WTC11 (cell line): Measurements from ENCODE around the gene LRRC4B. TPM values are rescaled to one million over a fixed set of nuclear protein-coding genes. Genes with fewer than 3 reads are reported as not detected.

Experiments used
- ATAC-seq: fragments of 200-7000 bp; cut with Tn5 transposase; 2 replicates; pipeline ENCODE4 v1.10.0; 2021; ENCODE audit warnings: mild to moderate bottlenecking, moderate library complexity
- CTCF ChIA-PET: fragments of 300-600 bp; sonication (Branson Sonifier 250); formaldehyde crosslinking; loops from one replicate; lab custom pipeline; 2021; ENCODE audit warnings: antibody characterized with exemption; lab: Charles Lee
- POLR2A ChIA-PET: fragments of 350-600 bp; sonication (Branson Sonifier 250); formaldehyde crosslinking; loops from one replicate; lab custom pipeline; 2021; ENCODE audit warnings: antibody characterized with exemption; lab: Charles Lee
- DNase-seq: peaks from one replicate; pipeline ENCODE4 v3.0.0; 2021; ENCODE audit warnings: low spot score
- H3K27ac Mint-ChIP-seq: 2 replicates; pipeline ENCODE4 v1.8.0; 2021; ENCODE audit warnings: mixed read lengths
- H3K27me3 Mint-ChIP-seq: 2 replicates; pipeline ENCODE4 v1.8.0; 2021; ENCODE audit warnings: low read depth, mild to moderate bottlenecking, moderate library complexity, mixed read lengths
- H3K36me3 Mint-ChIP-seq: 2 replicates; pipeline ENCODE4 v1.8.0; 2021; ENCODE audit warnings: mixed read lengths
- H3K4me1 Mint-ChIP-seq: 2 replicates; pipeline ENCODE4 v1.8.0; 2022; ENCODE audit warnings: mixed read lengths
- H3K4me3 Mint-ChIP-seq: 2 replicates; pipeline ENCODE4 v1.8.0; 2021; ENCODE audit warnings: mild to moderate bottlenecking, moderate library complexity, mixed read lengths
- H3K9me3 Mint-ChIP-seq: 2 replicates; pipeline ENCODE4 v1.8.0; 2021; ENCODE audit warnings: mixed read lengths
- ATF1 ChIP-seq: sonication (generic); formaldehyde crosslinking; IDR thresholded peaks from 2 replicates; pipeline ENCODE4 v1.8.1; 2023; ENCODE audit warnings: mild to moderate bottlenecking, moderate library complexity, missing genetic modification reagents
- CREM ChIP-seq: sonication (generic); formaldehyde crosslinking; IDR thresholded peaks from 2 replicates; pipeline ENCODE4 v1.8.1; 2022; ENCODE audit warnings: mild to moderate bottlenecking, missing genetic modification reagents, moderate library complexity
- ELF4 ChIP-seq: sonication (generic); formaldehyde crosslinking; IDR thresholded peaks from 2 replicates; pipeline ENCODE4 v1.8.1; 2022; ENCODE audit warnings: low read depth, mild to moderate bottlenecking, moderate library complexity, missing genetic modification reagents
- GTF2I ChIP-seq: fragments of 250-450 bp; sonication (Bioruptor Pico); conservative IDR thresholded peaks from 2 replicates; pipeline ENCODE4 v1.4.0; 2021; ENCODE audit warnings: mild to moderate bottlenecking
- HMGA2 ChIP-seq: fragments of 250-450 bp; sonication (Bioruptor Pico); IDR thresholded peaks from 2 replicates; pipeline ENCODE4 v1.4.0; 2021; ENCODE audit warnings: mild to moderate bottlenecking, moderate library complexity
- IRF2 ChIP-seq: sonication (generic); formaldehyde crosslinking; IDR thresholded peaks from 2 replicates; pipeline ENCODE4 v1.8.0; 2022; ENCODE audit warnings: low read depth, missing genetic modification reagents, borderline replicate concordance
- JUN ChIP-seq: sonication (generic); formaldehyde crosslinking; IDR thresholded peaks from 2 replicates; pipeline ENCODE4 v1.8.0; 2023; ENCODE audit warnings: mild to moderate bottlenecking, missing genetic modification reagents
- MXD4 ChIP-seq: fragments of 250-450 bp; sonication (Bioruptor Pico); IDR thresholded peaks from 2 replicates; pipeline ENCODE4 v1.8.0; 2021; ENCODE audit warnings: mild to moderate bottlenecking, moderate library complexity, borderline replicate concordance
- SOX15 ChIP-seq: fragments of 250-450 bp; sonication (Bioruptor Pico); IDR thresholded peaks from 2 replicates; pipeline ENCODE4 v1.9.0; 2021; ENCODE audit warnings: mild to moderate bottlenecking
- TP53 ChIP-seq: sonication (generic); formaldehyde crosslinking; IDR thresholded peaks from 2 replicates; pipeline ENCODE4 v1.8.1; 2023; ENCODE audit warnings: mild to moderate bottlenecking, missing genetic modification reagents
- ZNF121 ChIP-seq: sonication (generic); formaldehyde crosslinking; IDR thresholded peaks from 2 replicates; pipeline ENCODE4 v1.8.0; 2023; ENCODE audit warnings: missing genetic modification reagents
- ZNF219 ChIP-seq: sonication (generic); formaldehyde crosslinking; IDR thresholded peaks from 2 replicates; pipeline ENCODE4 v1.8.0; 2023; ENCODE audit warnings: missing genetic modification reagents, mild to moderate bottlenecking, borderline replicate concordance
- ZNF671 ChIP-seq: fragments of 250-450 bp; sonication (Bioruptor Pico); IDR thresholded peaks from 2 replicates; pipeline ENCODE4 v1.8.0; 2021; ENCODE audit warnings: mild to moderate bottlenecking
- total RNA-seq: library from RNA; stranded (reverse); gene quantifications from 3 replicates; pipeline ENCODE4 v1.2.3, GENCODE V29; 2021
- TF ChIP-seq, protein P1 (sequence below): sonication (generic); formaldehyde crosslinking; IDR thresholded peaks from 2 replicates; pipeline ENCODE4 v1.8.1; 2022; ENCODE audit warnings: mild to moderate bottlenecking, moderate library complexity, missing genetic modification reagents
- TF ChIP-seq, protein P2 (sequence below): sonication (generic); formaldehyde crosslinking; conservative IDR thresholded peaks from 2 replicates; pipeline ENCODE4 v1.8.1; 2023; ENCODE audit warnings: mild to moderate bottlenecking, low read depth, missing genetic modification reagents, moderate library complexity
- TF ChIP-seq, protein P3 (sequence below): sonication (generic); formaldehyde crosslinking; IDR thresholded peaks from 2 replicates; pipeline ENCODE4 v1.8.0; 2023; ENCODE audit warnings: mild to moderate bottlenecking, missing genetic modification reagents
- TF ChIP-seq, protein P4 (sequence below): sonication (generic); formaldehyde crosslinking; IDR thresholded peaks from 2 replicates; pipeline ENCODE4 v1.8.1; 2023; ENCODE audit warnings: mild to moderate bottlenecking, missing genetic modification reagents, borderline replicate concordance

The LRRC4B gene
- total RNA-seq, 1 experiment from 2014 or later = 10.0 TPM

DNA sequence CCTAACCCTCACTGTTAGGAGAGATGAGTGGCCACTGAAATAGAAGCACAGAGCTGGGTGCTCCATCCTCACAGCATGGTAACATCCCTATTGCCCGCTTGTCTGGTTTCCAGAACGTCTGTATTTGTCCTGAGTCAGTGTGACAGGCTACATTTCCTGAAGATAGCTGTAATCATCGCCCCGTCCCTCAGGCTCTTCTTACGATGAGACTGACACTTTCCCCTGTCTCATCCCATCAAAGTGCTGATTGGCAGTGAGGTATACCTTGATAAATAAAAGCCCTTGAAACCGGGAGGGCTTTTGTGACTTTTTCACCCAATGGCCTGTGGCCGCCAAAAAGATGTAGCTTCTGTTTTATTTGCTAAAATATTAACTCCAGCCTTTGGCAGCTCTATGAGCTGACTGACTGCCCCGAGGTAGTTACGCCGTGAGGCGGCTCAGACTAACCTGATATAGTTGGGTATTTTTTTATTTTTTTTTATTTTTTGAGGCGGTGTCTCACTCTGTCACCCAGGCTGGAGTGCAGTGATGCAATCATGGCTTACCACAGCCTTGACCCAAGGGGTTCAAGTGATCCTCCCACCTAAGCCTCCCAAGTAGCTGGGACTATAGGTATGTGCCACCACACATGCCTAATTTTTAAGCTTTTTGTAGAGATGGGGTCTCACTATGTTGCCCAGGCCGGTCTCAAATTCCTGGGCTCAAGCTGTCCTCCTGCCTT is 5.7 kb upstream of the LRRC4B start:
- DNase-seq (no peak), ATAC-seq (no peak)
- H3K9me3 Mint-ChIP-seq = no peaks in the 10 kb centered on the region
- H3K4me1 Mint-ChIP-seq = peaks cover 8% of the 10 kb centered on the region
- TF ChIP-seq ZNF219 (CRISPR knock-in tag) (no peak), ZNF121 (CRISPR knock-in tag) (0 out of 2 replicates have a peak, but pooled peaks have one; percentile 53)
- H3K27me3 Mint-ChIP-seq = peaks cover 36% of the 10 kb centered on the region
- H3K4me3 Mint-ChIP-seq = no peak overlapping the region
- ChIA-PET POLR2A (no interaction called here), CTCF (interaction anchor here (0.8 to 6.4 kb wide), 2 partner anchors 17 to 37 kb away, joined by 3 to 52 read pairs; no protein-coding TSS in a partner anchor)
- H3K36me3 Mint-ChIP-seq = no peaks in the 10 kb centered on the region
- no peak overlapping the region for H3K27ac Mint-ChIP-seq

DNA sequence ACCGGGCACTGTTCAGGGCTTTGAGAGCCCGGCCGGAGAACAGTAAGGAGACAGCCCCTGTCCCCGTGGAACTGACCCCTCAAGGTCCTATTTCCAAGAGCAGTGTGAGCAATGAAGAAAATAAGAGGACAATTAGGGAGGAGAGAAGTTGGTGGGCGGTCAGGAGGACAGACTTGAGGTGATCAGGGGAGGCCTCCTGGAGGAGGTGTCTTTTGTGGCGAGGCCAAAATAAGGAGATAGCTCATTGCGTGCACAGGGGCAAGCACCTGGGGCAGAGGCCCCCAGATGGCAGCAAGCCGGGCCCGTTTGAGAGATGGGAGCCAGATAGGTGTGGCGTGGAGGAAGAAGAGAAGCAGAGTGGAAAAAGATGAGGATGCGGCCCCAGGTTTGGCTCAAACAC is 2.8 kb upstream of the LRRC4B start:
- no peak for DNase-seq
- TF ChIP-seq IRF2 (CRISPR knock-in tag) = no peak
- no peak for TF ChIP-seq GTF2I (CRISPR knock-in tag)
- no peak for TF ChIP-seq CREM (CRISPR knock-in tag)
- TF ChIP-seq ELF4 = no peak
- no peak for TF ChIP-seq TP53 (CRISPR knock-in tag)
- no peak for TF ChIP-seq HMGA2 (CRISPR knock-in tag)
- Mint-ChIP-seq H3K36me3 (no peaks in the 10 kb centered on the region), H3K27me3 (peaks cover 52% of the 10 kb centered on the region), H3K4me3 (no peak overlapping the region), H3K27ac (no peak overlapping the region), H3K4me1 (peaks cover 14% of the 10 kb centered on the region), H3K9me3 (no peaks in the 10 kb centered on the region)
- no peak for ATAC-seq
- POLR2A ChIA-PET = no interaction called here
- CTCF ChIA-PET = interaction anchor here (3.2 to 6.4 kb wide), 2 partner anchors 14 to 34 kb away, joined by 16 to 52 read pairs; no protein-coding TSS in a partner anchor

DNA sequence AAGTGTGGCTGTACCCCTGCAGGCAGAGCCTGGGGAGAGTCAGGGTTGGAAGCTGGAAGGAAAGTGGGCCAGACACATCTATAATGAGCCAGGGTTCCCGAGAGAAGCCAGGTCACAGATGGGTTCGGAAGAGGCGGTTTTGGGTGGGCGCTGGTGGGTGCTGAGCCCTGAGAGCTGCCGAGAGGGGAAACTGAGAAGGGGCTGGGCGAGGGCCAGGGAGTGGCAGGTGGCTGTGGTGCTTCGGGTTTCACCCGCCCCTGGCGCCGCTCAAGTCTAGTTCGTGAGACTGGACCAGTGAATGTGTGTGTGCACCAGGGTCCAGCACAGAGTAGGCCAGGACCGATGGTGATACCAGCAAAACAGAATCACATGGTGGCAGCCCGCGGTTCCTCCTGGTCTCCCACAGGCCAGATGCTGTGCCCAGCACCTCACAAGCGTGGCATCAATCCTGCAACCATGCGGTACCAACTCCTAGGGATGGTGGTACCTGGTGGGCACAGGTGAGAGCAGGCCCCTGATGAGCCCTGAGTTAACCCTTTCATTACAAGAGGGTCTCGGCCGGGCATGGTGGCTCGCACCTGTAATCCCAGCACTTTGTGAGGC is 1.8 kb upstream of the LRRC4B start:
- no peak overlapping the region for H3K27ac Mint-ChIP-seq
- no peak for ATAC-seq
- H3K9me3 Mint-ChIP-seq = no peaks in the 10 kb centered on the region
- H3K36me3 Mint-ChIP-seq = no peaks in the 10 kb centered on the region
- DNase-seq = no peak
- H3K4me3 Mint-ChIP-seq = no peak overlapping the region
- H3K4me1 Mint-ChIP-seq = peaks cover 22% of the 10 kb centered on the region
- ChIA-PET POLR2A (no interaction called here), CTCF (interaction anchor here (0.9 to 6.4 kb wide), 4 partner anchors 13 to 155 kb away, joined by 4 to 52 read pairs (median 10); no protein-coding TSS in a partner anchor)
- peaks cover 56% of the 10 kb centered on the region for H3K27me3 Mint-ChIP-seq
- TF ChIP-seq, protein P1, sequence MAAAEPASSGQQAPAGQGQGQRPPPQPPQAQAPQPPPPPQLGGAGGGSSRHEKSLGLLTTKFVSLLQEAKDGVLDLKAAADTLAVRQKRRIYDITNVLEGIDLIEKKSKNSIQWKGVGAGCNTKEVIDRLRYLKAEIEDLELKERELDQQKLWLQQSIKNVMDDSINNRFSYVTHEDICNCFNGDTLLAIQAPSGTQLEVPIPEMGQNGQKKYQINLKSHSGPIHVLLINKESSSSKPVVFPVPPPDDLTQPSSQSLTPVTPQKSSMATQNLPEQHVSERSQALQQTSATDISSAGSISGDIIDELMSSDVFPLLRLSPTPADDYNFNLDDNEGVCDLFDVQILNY = no peak
- TF ChIP-seq, protein P2, sequence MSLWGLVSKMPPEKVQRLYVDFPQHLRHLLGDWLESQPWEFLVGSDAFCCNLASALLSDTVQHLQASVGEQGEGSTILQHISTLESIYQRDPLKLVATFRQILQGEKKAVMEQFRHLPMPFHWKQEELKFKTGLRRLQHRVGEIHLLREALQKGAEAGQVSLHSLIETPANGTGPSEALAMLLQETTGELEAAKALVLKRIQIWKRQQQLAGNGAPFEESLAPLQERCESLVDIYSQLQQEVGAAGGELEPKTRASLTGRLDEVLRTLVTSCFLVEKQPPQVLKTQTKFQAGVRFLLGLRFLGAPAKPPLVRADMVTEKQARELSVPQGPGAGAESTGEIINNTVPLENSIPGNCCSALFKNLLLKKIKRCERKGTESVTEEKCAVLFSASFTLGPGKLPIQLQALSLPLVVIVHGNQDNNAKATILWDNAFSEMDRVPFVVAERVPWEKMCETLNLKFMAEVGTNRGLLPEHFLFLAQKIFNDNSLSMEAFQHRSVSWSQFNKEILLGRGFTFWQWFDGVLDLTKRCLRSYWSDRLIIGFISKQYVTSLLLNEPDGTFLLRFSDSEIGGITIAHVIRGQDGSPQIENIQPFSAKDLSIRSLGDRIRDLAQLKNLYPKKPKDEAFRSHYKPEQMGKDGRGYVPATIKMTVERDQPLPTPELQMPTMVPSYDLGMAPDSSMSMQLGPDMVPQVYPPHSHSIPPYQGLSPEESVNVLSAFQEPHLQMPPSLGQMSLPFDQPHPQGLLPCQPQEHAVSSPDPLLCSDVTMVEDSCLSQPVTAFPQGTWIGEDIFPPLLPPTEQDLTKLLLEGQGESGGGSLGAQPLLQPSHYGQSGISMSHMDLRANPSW (CRISPR knock-in tag) = no peak
- TF ChIP-seq, protein P3, sequence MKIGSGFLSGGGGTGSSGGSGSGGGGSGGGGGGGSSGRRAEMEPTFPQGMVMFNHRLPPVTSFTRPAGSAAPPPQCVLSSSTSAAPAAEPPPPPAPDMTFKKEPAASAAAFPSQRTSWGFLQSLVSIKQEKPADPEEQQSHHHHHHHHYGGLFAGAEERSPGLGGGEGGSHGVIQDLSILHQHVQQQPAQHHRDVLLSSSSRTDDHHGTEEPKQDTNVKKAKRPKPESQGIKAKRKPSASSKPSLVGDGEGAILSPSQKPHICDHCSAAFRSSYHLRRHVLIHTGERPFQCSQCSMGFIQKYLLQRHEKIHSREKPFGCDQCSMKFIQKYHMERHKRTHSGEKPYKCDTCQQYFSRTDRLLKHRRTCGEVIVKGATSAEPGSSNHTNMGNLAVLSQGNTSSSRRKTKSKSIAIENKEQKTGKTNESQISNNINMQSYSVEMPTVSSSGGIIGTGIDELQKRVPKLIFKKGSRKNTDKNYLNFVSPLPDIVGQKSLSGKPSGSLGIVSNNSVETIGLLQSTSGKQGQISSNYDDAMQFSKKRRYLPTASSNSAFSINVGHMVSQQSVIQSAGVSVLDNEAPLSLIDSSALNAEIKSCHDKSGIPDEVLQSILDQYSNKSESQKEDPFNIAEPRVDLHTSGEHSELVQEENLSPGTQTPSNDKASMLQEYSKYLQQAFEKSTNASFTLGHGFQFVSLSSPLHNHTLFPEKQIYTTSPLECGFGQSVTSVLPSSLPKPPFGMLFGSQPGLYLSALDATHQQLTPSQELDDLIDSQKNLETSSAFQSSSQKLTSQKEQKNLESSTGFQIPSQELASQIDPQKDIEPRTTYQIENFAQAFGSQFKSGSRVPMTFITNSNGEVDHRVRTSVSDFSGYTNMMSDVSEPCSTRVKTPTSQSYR (CRISPR knock-in tag) = no peak
- no peak for TF ChIP-seq SOX15 (CRISPR knock-in tag)
- no peak for TF ChIP-seq MXD4 (CRISPR knock-in tag)
- TF ChIP-seq, protein P4, sequence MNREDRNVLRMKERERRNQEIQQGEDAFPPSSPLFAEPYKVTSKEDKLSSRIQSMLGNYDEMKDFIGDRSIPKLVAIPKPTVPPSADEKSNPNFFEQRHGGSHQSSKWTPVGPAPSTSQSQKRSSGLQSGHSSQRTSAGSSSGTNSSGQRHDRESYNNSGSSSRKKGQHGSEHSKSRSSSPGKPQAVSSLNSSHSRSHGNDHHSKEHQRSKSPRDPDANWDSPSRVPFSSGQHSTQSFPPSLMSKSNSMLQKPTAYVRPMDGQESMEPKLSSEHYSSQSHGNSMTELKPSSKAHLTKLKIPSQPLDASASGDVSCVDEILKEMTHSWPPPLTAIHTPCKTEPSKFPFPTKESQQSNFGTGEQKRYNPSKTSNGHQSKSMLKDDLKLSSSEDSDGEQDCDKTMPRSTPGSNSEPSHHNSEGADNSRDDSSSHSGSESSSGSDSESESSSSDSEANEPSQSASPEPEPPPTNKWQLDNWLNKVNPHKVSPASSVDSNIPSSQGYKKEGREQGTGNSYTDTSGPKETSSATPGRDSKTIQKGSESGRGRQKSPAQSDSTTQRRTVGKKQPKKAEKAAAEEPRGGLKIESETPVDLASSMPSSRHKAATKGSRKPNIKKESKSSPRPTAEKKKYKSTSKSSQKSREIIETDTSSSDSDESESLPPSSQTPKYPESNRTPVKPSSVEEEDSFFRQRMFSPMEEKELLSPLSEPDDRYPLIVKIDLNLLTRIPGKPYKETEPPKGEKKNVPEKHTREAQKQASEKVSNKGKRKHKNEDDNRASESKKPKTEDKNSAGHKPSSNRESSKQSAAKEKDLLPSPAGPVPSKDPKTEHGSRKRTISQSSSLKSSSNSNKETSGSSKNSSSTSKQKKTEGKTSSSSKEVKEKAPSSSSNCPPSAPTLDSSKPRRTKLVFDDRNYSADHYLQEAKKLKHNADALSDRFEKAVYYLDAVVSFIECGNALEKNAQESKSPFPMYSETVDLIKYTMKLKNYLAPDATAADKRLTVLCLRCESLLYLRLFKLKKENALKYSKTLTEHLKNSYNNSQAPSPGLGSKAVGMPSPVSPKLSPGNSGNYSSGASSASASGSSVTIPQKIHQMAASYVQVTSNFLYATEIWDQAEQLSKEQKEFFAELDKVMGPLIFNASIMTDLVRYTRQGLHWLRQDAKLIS (CRISPR knock-in tag) = no peak
- no peak for TF ChIP-seq ATF1 (CRISPR knock-in tag)
- TF ChIP-seq ZNF671 (CRISPR knock-in tag) = no peak
- no peak for TF ChIP-seq JUN (CRISPR knock-in tag)
